ENCODE data around the gene GRIN2A.

The GRIN2A gene

DNA sequence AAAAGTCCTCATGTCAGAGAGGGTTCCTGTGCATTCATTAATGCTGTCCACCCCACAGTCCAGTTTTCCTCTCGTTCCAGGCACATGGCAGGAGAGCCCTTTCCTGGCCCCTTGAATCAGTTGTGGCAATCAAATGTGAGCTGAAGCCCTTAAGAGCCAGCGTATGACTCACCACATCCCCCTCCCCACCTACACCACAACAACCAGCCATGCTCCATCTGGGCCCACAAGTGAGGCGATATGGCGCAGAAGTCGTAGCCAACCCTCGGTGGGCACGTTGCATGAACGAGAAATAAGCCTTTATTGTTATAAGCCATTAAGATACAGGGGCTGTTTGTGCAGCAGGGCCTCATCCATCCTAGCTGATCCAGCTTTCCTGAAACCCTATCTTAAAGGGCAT lies 28.2 kb downstream of the GRIN2A start:
- H3K27me3 ChIP-seq (ENCODE audit: control insufficient read depth, insufficient read depth, low read length): no peaks in the 10 kb centered on the region
- no peaks in the 10 kb centered on the region for H3K9me3 ChIP-seq (ENCODE audit: control insufficient read depth, low read length)
- no peak overlapping the region for H3K9ac ChIP-seq (ENCODE audit: low read length)
- H3K36me3 ChIP-seq (ENCODE audit: control insufficient read depth, insufficient read depth, low read length): no peaks in the 10 kb centered on the region
- H3K4me1 ChIP-seq (ENCODE audit: control insufficient read depth, insufficient read depth, low read length): no peaks in the 10 kb centered on the region
- H3K4me3 ChIP-seq (ENCODE audit: low read length): no peak overlapping the region

DNA sequence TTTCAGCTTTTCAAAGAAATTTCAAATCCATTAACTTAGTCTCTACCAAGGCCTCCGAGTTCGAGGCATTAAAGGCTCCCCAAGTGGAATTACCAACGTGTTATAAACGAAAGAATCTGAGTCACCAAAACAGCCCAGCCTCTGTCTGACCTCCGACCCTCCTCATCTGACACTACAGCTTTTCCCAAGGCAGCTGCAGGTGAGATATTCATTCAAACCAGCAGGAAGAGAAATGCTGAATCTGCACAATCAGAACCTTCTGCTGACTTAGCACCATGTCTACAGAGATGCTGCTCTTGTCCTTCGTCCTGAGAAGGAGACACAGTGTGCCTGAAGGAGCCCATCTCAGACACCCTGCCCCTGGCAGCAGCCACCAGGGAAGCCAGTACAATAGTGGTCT lies 30.5 kb downstream of the GRIN2A start:
- H3K36me3 ChIP-seq (ENCODE audit: control insufficient read depth, insufficient read depth, low read length): no peaks in the 10 kb centered on the region
- no peaks in the 10 kb centered on the region for H3K4me1 ChIP-seq (ENCODE audit: control insufficient read depth, insufficient read depth, low read length)
- no peak overlapping the region for H3K9ac ChIP-seq (ENCODE audit: low read length)
- no peaks in the 10 kb centered on the region for H3K9me3 ChIP-seq (ENCODE audit: control insufficient read depth, low read length)
- no peak overlapping the region for H3K4me3 ChIP-seq (ENCODE audit: low read length)
- H3K27me3 ChIP-seq (ENCODE audit: control insufficient read depth, insufficient read depth, low read length): no peaks in the 10 kb centered on the region

DNA sequence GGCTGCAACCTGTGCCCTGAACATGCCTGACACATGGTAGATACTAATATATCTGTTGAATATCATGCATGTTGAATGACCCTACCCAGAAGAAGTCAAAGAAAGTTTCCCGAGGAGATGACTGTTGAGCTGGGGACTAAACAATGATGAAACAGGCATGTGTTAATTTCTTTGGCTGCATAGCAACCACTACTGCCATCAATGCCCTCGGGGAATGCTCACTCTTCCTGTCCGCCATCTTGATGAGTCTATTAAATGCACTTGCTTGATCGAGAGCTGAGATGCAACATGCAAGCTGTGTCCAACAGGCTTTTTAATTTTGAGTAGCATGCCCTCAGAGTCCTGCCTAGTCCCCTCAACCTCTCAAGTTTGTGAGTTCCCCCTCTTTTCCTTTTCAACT lies 31.3 kb downstream of the GRIN2A start:
- no peaks in the 10 kb centered on the region for H3K9me3 ChIP-seq (ENCODE audit: control insufficient read depth, low read length)
- no peak overlapping the region for H3K9ac ChIP-seq (ENCODE audit: low read length)
- H3K4me1 ChIP-seq (ENCODE audit: control insufficient read depth, insufficient read depth, low read length): no peaks in the 10 kb centered on the region
- H3K27me3 ChIP-seq (ENCODE audit: control insufficient read depth, insufficient read depth, low read length): no peaks in the 10 kb centered on the region
- H3K36me3 ChIP-seq (ENCODE audit: control insufficient read depth, insufficient read depth, low read length): no peaks in the 10 kb centered on the region
- no peak overlapping the region for H3K4me3 ChIP-seq (ENCODE audit: low read length)

DNA sequence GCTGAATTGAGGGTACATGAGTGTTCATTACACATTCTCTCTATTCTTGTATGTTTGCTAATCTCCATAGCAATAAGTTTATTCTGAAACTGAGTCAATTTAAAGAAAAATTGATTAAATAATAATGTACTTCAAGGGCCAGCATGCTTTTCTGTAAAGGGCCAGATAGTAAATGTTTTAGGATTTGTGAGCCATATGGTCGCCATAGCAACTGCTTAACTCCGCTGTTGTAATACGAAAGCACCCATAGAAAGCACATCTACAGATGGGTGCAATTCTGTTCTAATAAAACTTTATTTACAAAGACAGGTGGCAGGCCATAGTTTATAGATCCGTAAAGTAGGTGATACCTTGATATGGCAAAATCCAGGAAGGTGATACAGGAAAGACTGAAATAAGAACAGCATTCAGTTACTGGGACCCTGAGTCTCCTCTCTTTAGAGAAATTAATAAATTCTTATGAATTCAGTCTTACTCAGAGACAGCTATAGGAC lies 36.6 kb downstream of the GRIN2A start:
- no peak overlapping the region for H3K4me3 ChIP-seq (ENCODE audit: low read length)
- H3K4me1 ChIP-seq (ENCODE audit: control insufficient read depth, insufficient read depth, low read length): no peaks in the 10 kb centered on the region
- H3K9ac ChIP-seq (ENCODE audit: low read length): no peak overlapping the region
- no peaks in the 10 kb centered on the region for H3K36me3 ChIP-seq (ENCODE audit: control insufficient read depth, insufficient read depth, low read length)
- no peaks in the 10 kb centered on the region for H3K9me3 ChIP-seq (ENCODE audit: control insufficient read depth, low read length)
- H3K27me3 ChIP-seq (ENCODE audit: control insufficient read depth, insufficient read depth, low read length): no peaks in the 10 kb centered on the region

DNA sequence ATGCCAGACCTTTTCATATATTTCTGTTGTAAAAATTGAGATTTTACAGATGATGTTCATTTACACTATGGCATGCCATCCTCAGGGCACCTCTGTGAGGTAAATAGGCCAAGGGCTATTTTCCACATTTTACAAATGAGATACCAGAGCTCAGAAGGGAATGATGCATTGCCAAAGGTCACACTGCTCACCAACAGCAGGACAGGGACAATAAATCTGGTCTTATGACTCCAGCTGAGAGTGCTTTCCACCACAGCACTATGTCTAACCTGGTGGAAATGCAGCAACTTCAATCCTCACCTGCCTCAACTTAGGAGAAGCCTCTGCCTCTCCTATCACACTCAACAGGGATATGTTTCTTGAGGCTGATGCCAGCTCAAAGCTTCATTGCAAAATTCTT lies 40.6 kb downstream of the GRIN2A start:
- Histone ChIP-seq H3K4me3 (ENCODE audit: low read length) (no peak overlapping the region), H3K27me3 (ENCODE audit: control insufficient read depth, insufficient read depth, low read length) (no peaks in the 10 kb centered on the region), H3K36me3 (ENCODE audit: control insufficient read depth, insufficient read depth, low read length) (no peaks in the 10 kb centered on the region), H3K4me1 (ENCODE audit: control insufficient read depth, insufficient read depth, low read length) (no peaks in the 10 kb centered on the region), H3K9ac (ENCODE audit: low read length) (no peak overlapping the region), H3K9me3 (ENCODE audit: control insufficient read depth, low read length) (no peaks in the 10 kb centered on the region)

DNA sequence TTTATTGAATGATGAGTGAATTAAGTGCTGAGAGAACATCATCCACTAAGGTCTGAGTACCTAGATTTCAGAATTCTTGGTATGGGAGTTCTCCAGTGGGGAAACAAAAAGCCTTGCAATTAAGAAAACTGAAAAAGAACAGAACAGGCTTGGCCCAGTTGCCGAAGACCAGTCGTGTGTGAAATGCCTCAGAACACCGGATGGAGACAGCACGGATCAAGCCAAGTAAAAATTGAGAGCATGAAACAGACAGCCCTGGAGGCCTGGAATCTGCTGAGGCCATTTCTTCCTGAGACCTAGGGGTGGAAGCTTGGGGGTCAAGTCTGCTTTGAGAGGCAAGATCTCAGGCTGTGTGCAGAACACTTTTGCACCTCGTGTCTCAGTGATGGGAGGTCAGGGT lies 43.3 kb downstream of the GRIN2A start:
- Histone ChIP-seq H3K9me3 (ENCODE audit: control insufficient read depth, low read length) (no peaks in the 10 kb centered on the region), H3K27me3 (ENCODE audit: control insufficient read depth, insufficient read depth, low read length) (no peaks in the 10 kb centered on the region), H3K4me3 (ENCODE audit: low read length) (no peak overlapping the region), H3K4me1 (ENCODE audit: control insufficient read depth, insufficient read depth, low read length) (no peaks in the 10 kb centered on the region), H3K9ac (ENCODE audit: low read length) (no peak overlapping the region), H3K36me3 (ENCODE audit: control insufficient read depth, insufficient read depth, low read length) (no peaks in the 10 kb centered on the region)

DNA sequence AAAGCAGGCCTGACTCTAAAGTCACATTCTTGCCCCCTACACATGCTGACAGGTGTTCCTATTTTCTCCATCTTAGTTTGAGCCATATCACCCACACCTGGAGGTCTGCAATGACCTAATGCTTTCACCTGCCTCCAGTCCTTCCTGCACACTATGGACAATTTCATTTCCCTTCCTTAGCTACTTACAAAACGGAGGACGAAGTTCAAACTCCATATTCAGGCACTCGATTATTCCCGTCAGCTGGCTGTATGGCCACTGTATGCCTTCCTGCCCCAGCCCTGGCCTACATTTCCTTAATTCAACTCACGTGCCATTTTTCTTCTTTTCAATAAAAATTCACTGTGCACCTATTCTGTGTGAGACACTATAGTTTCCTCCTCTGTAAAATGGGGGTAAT lies 44.9 kb downstream of the GRIN2A start:
- Histone ChIP-seq H3K9ac (ENCODE audit: low read length) (no peak overlapping the region), H3K27me3 (ENCODE audit: control insufficient read depth, insufficient read depth, low read length) (no peaks in the 10 kb centered on the region), H3K9me3 (ENCODE audit: control insufficient read depth, low read length) (no peaks in the 10 kb centered on the region), H3K36me3 (ENCODE audit: control insufficient read depth, insufficient read depth, low read length) (no peaks in the 10 kb centered on the region), H3K4me3 (ENCODE audit: low read length) (no peak overlapping the region), H3K4me1 (ENCODE audit: control insufficient read depth, insufficient read depth, low read length) (no peaks in the 10 kb centered on the region)

DNA sequence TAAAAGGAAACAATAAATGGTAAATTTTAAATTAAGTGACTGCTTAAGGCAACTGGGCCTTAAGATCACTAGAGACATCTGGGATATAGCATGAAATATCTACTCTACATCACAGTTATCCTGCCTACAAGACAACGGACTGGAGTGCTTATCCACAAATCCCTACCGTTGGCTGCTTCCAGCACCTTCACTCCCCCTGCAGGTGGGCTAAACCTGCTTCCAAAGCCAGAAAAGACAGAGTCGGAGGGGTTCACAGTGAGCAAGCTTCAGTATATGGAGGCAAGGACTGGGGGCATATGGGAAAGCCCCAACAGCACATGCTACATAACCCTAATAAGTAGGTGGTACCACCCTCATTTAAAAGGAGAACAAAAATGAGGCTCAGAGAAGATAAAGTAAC lies 45.3 kb downstream of the GRIN2A start:
- Histone ChIP-seq H3K36me3 (ENCODE audit: control insufficient read depth, insufficient read depth, low read length) (no peaks in the 10 kb centered on the region), H3K4me3 (ENCODE audit: low read length) (no peak overlapping the region), H3K27me3 (ENCODE audit: control insufficient read depth, insufficient read depth, low read length) (no peaks in the 10 kb centered on the region), H3K9ac (ENCODE audit: low read length) (no peak overlapping the region), H3K4me1 (ENCODE audit: control insufficient read depth, insufficient read depth, low read length) (no peaks in the 10 kb centered on the region), H3K9me3 (ENCODE audit: control insufficient read depth, low read length) (no peaks in the 10 kb centered on the region)

DNA sequence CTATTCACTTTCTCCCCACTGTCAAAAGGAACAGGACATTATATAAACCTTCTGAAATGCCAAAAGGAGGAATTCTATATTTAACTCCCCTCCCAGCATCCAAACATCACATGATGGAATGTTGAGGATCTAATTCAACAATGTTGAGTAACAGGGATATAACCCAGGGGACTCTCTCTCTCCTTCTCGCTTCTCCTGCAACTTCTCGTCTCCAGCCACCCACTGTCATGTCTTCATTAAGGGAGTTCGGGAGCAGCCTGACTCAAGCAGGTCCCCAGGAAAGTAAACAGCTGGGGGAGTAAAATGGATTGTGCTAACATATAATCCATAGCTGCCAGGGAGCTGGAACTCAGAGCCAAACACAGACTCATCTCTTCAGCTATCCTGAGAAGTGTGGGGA lies 51.7 kb downstream of the GRIN2A start:
- H3K4me1 ChIP-seq (ENCODE audit: control insufficient read depth, insufficient read depth, low read length): no peaks in the 10 kb centered on the region
- H3K4me3 ChIP-seq (ENCODE audit: low read length): no peak overlapping the region
- H3K27me3 ChIP-seq (ENCODE audit: control insufficient read depth, insufficient read depth, low read length): no peaks in the 10 kb centered on the region
- H3K9me3 ChIP-seq (ENCODE audit: control insufficient read depth, low read length): no peaks in the 10 kb centered on the region
- no peaks in the 10 kb centered on the region for H3K36me3 ChIP-seq (ENCODE audit: control insufficient read depth, insufficient read depth, low read length)
- H3K9ac ChIP-seq (ENCODE audit: low read length): no peak overlapping the region

DNA sequence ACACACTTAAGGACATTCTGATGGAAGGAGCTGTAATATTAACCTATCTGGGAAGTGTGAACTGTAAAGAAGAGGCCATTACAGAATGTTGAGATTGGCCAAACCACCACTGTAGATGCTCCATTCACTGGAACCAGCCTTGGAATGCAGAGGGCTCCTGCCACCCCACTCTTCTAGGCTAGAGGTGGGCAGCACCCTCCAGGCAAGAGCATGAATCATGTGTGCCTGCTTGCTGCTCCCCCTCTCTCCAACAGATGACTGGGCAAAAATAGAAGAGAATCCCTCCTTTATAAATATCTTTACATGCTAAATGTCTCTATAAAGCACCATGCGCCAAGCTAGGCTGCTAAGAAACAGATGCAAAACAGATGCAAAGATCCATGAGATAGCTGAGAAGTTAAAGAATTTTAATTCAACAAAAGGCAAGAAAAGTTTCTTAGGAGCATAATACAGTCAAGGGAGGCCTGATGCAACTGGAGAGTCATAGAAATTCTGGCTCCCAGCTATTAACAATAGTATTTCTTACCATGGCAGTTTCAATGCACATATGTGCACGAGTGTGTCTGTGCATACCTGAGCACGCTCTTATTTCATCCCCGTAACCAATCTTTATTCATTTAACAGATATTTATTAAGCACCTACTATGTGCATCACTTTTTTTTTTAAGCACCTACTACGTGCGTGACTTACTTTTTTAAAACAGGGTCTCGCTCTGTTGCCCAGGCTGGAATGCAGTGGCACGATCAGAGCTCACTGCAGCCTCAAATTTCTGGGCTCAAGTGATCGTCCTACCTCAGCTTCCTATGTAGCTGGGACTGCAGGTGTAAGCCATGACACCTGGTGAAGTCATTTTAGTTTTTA lies 53.6 kb downstream of the GRIN2A start:
- Histone ChIP-seq H3K9ac (ENCODE audit: low read length) (no peak overlapping the region), H3K27me3 (ENCODE audit: control insufficient read depth, insufficient read depth, low read length) (no peaks in the 10 kb centered on the region), H3K36me3 (ENCODE audit: control insufficient read depth, insufficient read depth, low read length) (no peaks in the 10 kb centered on the region), H3K4me1 (ENCODE audit: control insufficient read depth, insufficient read depth, low read length) (no peaks in the 10 kb centered on the region), H3K9me3 (ENCODE audit: control insufficient read depth, low read length) (no peaks in the 10 kb centered on the region), H3K4me3 (ENCODE audit: low read length) (no peak overlapping the region)

DNA sequence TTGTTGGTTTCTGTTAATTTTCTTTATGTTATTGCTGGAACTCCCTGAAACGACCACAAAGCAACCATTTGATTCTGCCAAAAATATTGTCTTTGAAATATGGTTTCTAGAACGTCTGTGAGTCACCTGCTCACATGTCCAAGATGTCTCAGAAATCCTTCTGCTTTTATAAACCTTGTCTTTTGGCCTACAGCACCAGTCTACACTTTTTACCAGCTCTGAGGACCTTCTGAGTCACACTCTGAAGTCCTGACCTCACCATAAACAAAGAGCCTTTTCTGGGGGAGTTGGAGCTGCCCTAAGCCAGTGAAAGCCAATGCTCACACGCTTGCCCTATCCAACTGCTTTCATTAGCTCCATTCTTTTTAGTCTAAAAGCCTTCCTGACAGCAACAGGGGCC lies 55.5 kb downstream of the GRIN2A start:
- H3K9ac ChIP-seq (ENCODE audit: low read length): no peak overlapping the region
- H3K4me1 ChIP-seq (ENCODE audit: control insufficient read depth, insufficient read depth, low read length): peaks cover 9% of the 10 kb centered on the region
- no peaks in the 10 kb centered on the region for H3K9me3 ChIP-seq (ENCODE audit: control insufficient read depth, low read length)
- no peaks in the 10 kb centered on the region for H3K27me3 ChIP-seq (ENCODE audit: control insufficient read depth, insufficient read depth, low read length)
- no peaks in the 10 kb centered on the region for H3K36me3 ChIP-seq (ENCODE audit: control insufficient read depth, insufficient read depth, low read length)
- no peak overlapping the region for H3K4me3 ChIP-seq (ENCODE audit: low read length)

DNA sequence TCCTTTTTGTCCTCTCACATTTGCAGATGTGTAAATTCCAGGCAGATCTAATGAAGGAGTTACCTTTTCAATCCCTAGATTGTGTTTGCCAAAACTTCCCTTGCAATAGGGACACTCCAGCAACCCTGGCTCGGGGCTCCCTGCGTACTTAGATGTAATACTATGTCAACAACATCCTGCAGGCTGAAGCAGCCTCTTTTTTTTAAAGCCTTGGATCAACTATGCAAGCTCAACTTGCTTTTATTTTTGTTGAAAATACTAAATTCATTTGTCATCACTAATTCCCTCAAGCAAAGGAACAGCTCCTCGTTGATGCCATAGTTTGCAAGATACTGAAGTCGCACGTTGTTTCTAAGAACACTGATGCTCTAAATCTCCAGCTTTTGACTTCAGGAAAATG lies 59.1 kb downstream of the GRIN2A start:
- H3K9me3 ChIP-seq (ENCODE audit: control insufficient read depth, low read length): no peaks in the 10 kb centered on the region
- H3K4me3 ChIP-seq (ENCODE audit: low read length): no peak overlapping the region
- peaks cover 21% of the 10 kb centered on the region for H3K4me1 ChIP-seq (ENCODE audit: control insufficient read depth, insufficient read depth, low read length)
- no peak overlapping the region for H3K9ac ChIP-seq (ENCODE audit: low read length)
- no peaks in the 10 kb centered on the region for H3K27me3 ChIP-seq (ENCODE audit: control insufficient read depth, insufficient read depth, low read length)
- H3K36me3 ChIP-seq (ENCODE audit: control insufficient read depth, insufficient read depth, low read length): no peaks in the 10 kb centered on the region

DNA sequence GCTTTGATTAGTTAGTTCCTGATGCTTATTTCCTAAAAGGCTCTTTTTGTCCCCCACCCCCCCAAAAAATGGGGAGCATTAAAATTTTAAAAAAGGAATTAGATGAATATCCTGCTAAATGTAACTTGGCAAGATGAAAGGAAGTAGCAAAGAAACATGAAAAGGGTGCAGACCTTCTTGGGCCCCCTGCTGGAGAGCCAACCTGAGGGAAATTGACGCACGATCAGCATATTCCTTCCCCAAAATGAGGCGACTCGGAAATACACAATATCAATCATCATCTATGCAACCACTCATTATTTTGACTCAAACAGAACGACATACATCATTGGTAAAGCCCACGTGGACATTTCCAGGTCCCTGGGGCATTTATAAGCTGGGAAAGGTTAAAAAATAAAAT lies 59.7 kb downstream of the GRIN2A start:
- no peak overlapping the region for H3K4me3 ChIP-seq (ENCODE audit: low read length)
- H3K9me3 ChIP-seq (ENCODE audit: control insufficient read depth, low read length): no peaks in the 10 kb centered on the region
- H3K4me1 ChIP-seq (ENCODE audit: control insufficient read depth, insufficient read depth, low read length): peaks cover 21% of the 10 kb centered on the region
- H3K36me3 ChIP-seq (ENCODE audit: control insufficient read depth, insufficient read depth, low read length): no peaks in the 10 kb centered on the region
- no peak overlapping the region for H3K9ac ChIP-seq (ENCODE audit: low read length)
- no peaks in the 10 kb centered on the region for H3K27me3 ChIP-seq (ENCODE audit: control insufficient read depth, insufficient read depth, low read length)
